NCI-H226 (cell line): ENCODE measurements around the gene RRP1.

ENCODE experiments used
- DNase-seq: peaks from one replicate; pipeline ENCODE4 v3.0.0-alpha.2; 2015

The RRP1 gene

GRCh38 chr21:43803558-43804300, 14.4 kb downstream of the RRP1 start:
- DNase-seq, result no peak

GRCh38 chr21:43805275-43805800, 16.0 kb downstream of the RRP1 start:
- no peak for DNase-seq

- DNase-seq, result no peak
Measured at GRCh38 chr21:43806017-43806710, 16.8 kb downstream of the RRP1 start.

GRCh38 chr21:43808367-43808766, 19.0 kb downstream of the RRP1 start:
- DNase-seq, result no peak

- no peak for DNase-seq
Measured at GRCh38 chr21:43808832-43809251, 19.5 kb downstream of the RRP1 start.

- DNase-seq, result no peak
Measured at GRCh38 chr21:43809346-43809799, 20.0 kb downstream of the RRP1 start.

GRCh38 chr21:43809853-43810504, 20.6 kb downstream of the RRP1 start:
- no peak for DNase-seq

GRCh38 chr21:43810505-43811261, 21.3 kb downstream of the RRP1 start:
- peak; percentile 31 for DNase-seq

GRCh38 chr21:43811262-43812105, 22.1 kb downstream of the RRP1 start:
- DNase-seq, result no peak

GRCh38 chr21:43812139-43812821, 22.9 kb downstream of the RRP1 start:
- peak; percentile 49 for DNase-seq

GRCh38 chr21:43812957-43813655, 23.7 kb downstream of the RRP1 start:
- DNase-seq, result no peak

- no peak for DNase-seq
Measured at GRCh38 chr21:43813656-43813980, 24.2 kb downstream of the RRP1 start.

GRCh38 chr21:43814215-43815106, 25.1 kb downstream of the RRP1 start:
- no peak for DNase-seq

- DNase-seq, result no peak
Measured at GRCh38 chr21:43815107-43815613, 25.8 kb downstream of the RRP1 start.

- no peak for DNase-seq
Measured at GRCh38 chr21:43815991-43816390, 26.6 kb downstream of the RRP1 start.

GRCh38 chr21:43816611-43817071, 27.3 kb downstream of the RRP1 start:
- no peak for DNase-seq

GRCh38 chr21:43817157-43818086, 28.0 kb downstream of the RRP1 start:
- no peak for DNase-seq

- DNase-seq, result no peak
Measured at GRCh38 chr21:43818685-43819084, 29.3 kb downstream of the RRP1 start.
